Skeletal muscle satellite cell (primary cell): ENCODE measurements around the gene CIAPIN1.
A peak's percentile ranks its signal among the peaks of the same experiment; 100 is the strongest.
"Not testable (repeated sequence)": the region's sequence is repeated elsewhere in the genome, so short reads cannot be mapped to it uniquely, and the experiment has no call there.

Source experiments
- H3K27me3 ChIP-seq: 2 replicates; pipeline ENCODE4 v1.7.0; 2013; ENCODE audit warnings: low read length; ENCODE audit not compliant: control insufficient read depth, insufficient read depth
- H3K36me3 ChIP-seq: 2 replicates; pipeline ENCODE4 v1.7.0; 2013; ENCODE audit warnings: mild to moderate bottlenecking, control low read depth, low read length; ENCODE audit not compliant: insufficient read depth
- H3K4me1 ChIP-seq: 2 replicates; pipeline ENCODE4 v1.7.0; 2013; ENCODE audit warnings: low read length; ENCODE audit not compliant: control insufficient read depth, insufficient read depth
- H3K4me2 ChIP-seq: 2 replicates; pipeline ENCODE4 v1.7.0; 2013; ENCODE audit warnings: mild to moderate bottlenecking, low read length
- H3K4me3 ChIP-seq: 2 replicates; pipeline ENCODE4 v1.7.0; 2013; ENCODE audit warnings: low read length
- H3K9ac ChIP-seq: 2 replicates; pipeline ENCODE4 v1.7.0; 2013; ENCODE audit warnings: mild to moderate bottlenecking, low read depth, low read length, moderate library complexity
- H3K9me3 ChIP-seq: replicated peaks from 2 replicates; pipeline ENCODE4 v1.7.0; 2013; ENCODE audit warnings: mild to moderate bottlenecking, control low read depth, low read length

Gene CIAPIN1

GRCh38 chr16:57462209-57462977 lies 15.2 kb upstream of the CIAPIN1 start, which contains the start of gene POLR2C:
TSS of gene POLR2C (plus strand) at chr16:57462679. CDS start at chr16:57462725, 46 bp downstream.
- no peaks in the 10 kb centered on the region for H3K9me3 ChIP-seq
- H3K4me1 ChIP-seq, result peaks cover 13% of the 10 kb centered on the region
- peak within 1 kb of the TSS; percentile 85 for H3K4me2 ChIP-seq
- peak within 1 kb of the TSS; percentile 91 for H3K9ac ChIP-seq
- no peaks in the 10 kb centered on the region for H3K27me3 ChIP-seq
- peak within 1 kb of the TSS; percentile 95 for H3K4me3 ChIP-seq
- peaks cover 54% of the 10 kb centered on the region for H3K36me3 ChIP-seq

GRCh38 chr16:57452021-57452420 lies 4.8 kb upstream of the CIAPIN1 start:
- no peaks in the 10 kb centered on the region for H3K27me3 ChIP-seq
- peaks cover 38% of the 10 kb centered on the region for H3K36me3 ChIP-seq
- no peak overlapping the region for H3K4me3 ChIP-seq
- H3K9ac ChIP-seq, result no peak overlapping the region
- H3K4me2 ChIP-seq, result no peak overlapping the region
- H3K4me1 ChIP-seq, result no peaks in the 10 kb centered on the region
- H3K9me3 ChIP-seq, result no peaks in the 10 kb centered on the region

GRCh38 chr16:57446531-57447185 lies 527 bp downstream of the CIAPIN1 start:
- no peaks in the 10 kb centered on the region for H3K9me3 ChIP-seq
- peak overlapping the region; percentile 96 for H3K4me3 ChIP-seq
- H3K9ac ChIP-seq, result peak overlapping the region; percentile 98
- no peaks in the 10 kb centered on the region for H3K36me3 ChIP-seq
- H3K4me1 ChIP-seq, result peaks cover 16% of the 10 kb centered on the region
- H3K4me2 ChIP-seq, result peak overlapping the region; percentile 81
- no peaks in the 10 kb centered on the region for H3K27me3 ChIP-seq

GRCh38 chr16:57445510-57445909 lies 1.7 kb downstream of the CIAPIN1 start:
- Histone ChIP-seq H3K4me2 (no peak overlapping the region), H3K9me3 (no peaks in the 10 kb centered on the region), H3K4me3 (no peak overlapping the region), H3K9ac (no peak overlapping the region), H3K27me3 (no peaks in the 10 kb centered on the region), H3K36me3 (peaks cover 4% of the 10 kb centered on the region), H3K4me1 (peaks cover 16% of the 10 kb centered on the region)

- H3K4me1 ChIP-seq, result peaks cover 16% of the 10 kb centered on the region
- H3K4me3 ChIP-seq, result no peak overlapping the region
- H3K9me3 ChIP-seq, result no peaks in the 10 kb centered on the region
- no peak overlapping the region for H3K9ac ChIP-seq
- H3K36me3 ChIP-seq, result peaks cover 10% of the 10 kb centered on the region
- no peaks in the 10 kb centered on the region for H3K27me3 ChIP-seq
- H3K4me2 ChIP-seq, result no peak overlapping the region
Observed at GRCh38 chr16:57444711-57445110, 2.5 kb downstream of the CIAPIN1 start.

GRCh38 chr16:57440551-57440950 lies 6.6 kb downstream of the CIAPIN1 start:
- H3K4me3 ChIP-seq, H3K9me3 ChIP-seq, H3K27me3 ChIP-seq, H3K9ac ChIP-seq, H3K4me2 ChIP-seq: not testable (repeated sequence)
- H3K4me1 ChIP-seq, result peaks cover 11% of the 10 kb centered on the region
- peaks cover 25% of the 10 kb centered on the region for H3K36me3 ChIP-seq

GRCh38 chr16:57439947-57440346 lies 7.2 kb downstream of the CIAPIN1 start:
- H3K27me3 ChIP-seq, H3K9me3 ChIP-seq, H3K9ac ChIP-seq, H3K4me3 ChIP-seq, H3K4me2 ChIP-seq, H3K4me1 ChIP-seq: not testable (repeated sequence)
- peaks cover 28% of the 10 kb centered on the region for H3K36me3 ChIP-seq

- Histone ChIP-seq H3K36me3 (peaks cover 65% of the 10 kb centered on the region), H3K4me3 (no peak overlapping the region), H3K9me3 (no peaks in the 10 kb centered on the region), H3K4me2 (no peak overlapping the region), H3K27me3 (no peaks in the 10 kb centered on the region), H3K4me1 (no peaks in the 10 kb centered on the region), H3K9ac (no peak overlapping the region)
Observed at GRCh38 chr16:57435838-57436237, 11.3 kb downstream of the CIAPIN1 start.

GRCh38 chr16:57434003-57434402 lies 13.2 kb downstream of the CIAPIN1 start:
- Histone ChIP-seq H3K9me3 (no peaks in the 10 kb centered on the region), H3K4me1 (no peaks in the 10 kb centered on the region), H3K4me2 (no peak overlapping the region), H3K27me3 (no peaks in the 10 kb centered on the region), H3K4me3 (no peak overlapping the region), H3K36me3 (peaks cover 67% of the 10 kb centered on the region), H3K9ac (no peak overlapping the region)

- Histone ChIP-seq H3K9ac (no peak overlapping the region), H3K36me3 (peaks cover 66% of the 10 kb centered on the region), H3K4me3 (no peak overlapping the region), H3K9me3 (no peaks in the 10 kb centered on the region), H3K4me2 (no peak overlapping the region), H3K27me3 (no peaks in the 10 kb centered on the region), H3K4me1 (no peaks in the 10 kb centered on the region)
Observed at GRCh38 chr16:57432989-57433388, 14.2 kb downstream of the CIAPIN1 start.

GRCh38 chr16:57432505-57432904 lies 14.7 kb downstream of the CIAPIN1 start:
- peaks cover 69% of the 10 kb centered on the region for H3K36me3 ChIP-seq
- H3K9ac ChIP-seq, result no peak overlapping the region
- H3K4me1 ChIP-seq, result no peaks in the 10 kb centered on the region
- H3K4me2 ChIP-seq, result no peak overlapping the region
- H3K9me3 ChIP-seq, result no peaks in the 10 kb centered on the region
- no peaks in the 10 kb centered on the region for H3K27me3 ChIP-seq
- H3K4me3 ChIP-seq, result no peak overlapping the region

- no peak overlapping the region for H3K4me3 ChIP-seq
- no peaks in the 10 kb centered on the region for H3K9me3 ChIP-seq
- no peaks in the 10 kb centered on the region for H3K27me3 ChIP-seq
- no peak overlapping the region for H3K4me2 ChIP-seq
- H3K4me1 ChIP-seq, result no peaks in the 10 kb centered on the region
- H3K36me3 ChIP-seq, result peaks cover 73% of the 10 kb centered on the region
- H3K9ac ChIP-seq, result no peak overlapping the region
Observed at GRCh38 chr16:57430955-57431354, 16.2 kb downstream of the CIAPIN1 start.
